GM12891 (cell line): Measurements from ENCODE around the gene SLC30A4.

ENCODE experiments used
- PAX5 ChIP-seq: IDR thresholded peaks from 2 replicates; pipeline ENCODE4 v1.6.1; 2011; ENCODE audit warnings: low read length, moderate library complexity, mild to moderate bottlenecking; ENCODE audit not compliant: insufficient read depth, severe bottlenecking
- POLR2A ChIP-seq: IDR thresholded peaks from 2 replicates; pipeline ENCODE4 v1.6.1; 2011; ENCODE audit warnings: low read depth, low read length, control low read depth
- POLR2AphosphoS5 ChIP-seq: IDR thresholded peaks from 2 replicates; pipeline ENCODE4 v1.6.1; 2011; ENCODE audit warnings: low read depth, low read length, control low read depth

GRCh38 chr15:45549541-45550220, 27.1 kb upstream of the SLC30A4 start:
- TF ChIP-seq POLR2AphosphoS5 (no peak), POLR2A (no peak), PAX5 (no peak)
